ENCODE measurements around the gene LPIN3. TPM values are rescaled to one million over a fixed set of nuclear protein-coding genes. Genes with fewer than 3 reads are reported as not detected.

The LPIN3 gene
- total and polyA plus RNA-seq, 2 experiments from 2014 or later: 6.1 to 9.7 TPM

- H3K36me3 ChIP-seq (ENCODE audit: insufficient read depth): no peaks in the 10 kb centered on the region
- ATAC-seq (peak; percentile 59), DNase-seq (ENCODE audit: low spot score) (peak; percentile 44)
- H2AFZ ChIP-seq: no peak overlapping the region
- H3K4me1 ChIP-seq (ENCODE audit: insufficient read depth): no peaks in the 10 kb centered on the region
- H4K20me1 ChIP-seq (replicated peaks; ENCODE audit: insufficient read depth): no peaks in the 10 kb centered on the region; the same call in 1 of the 2 replicates
- Mint-ChIP-seq H3K9me3 (no peaks in the 10 kb centered on the region; the same call in 2 of the 3 replicates), H3K27me3 (ENCODE audit: insufficient read depth, low read depth, poor library complexity) (peaks cover 4% of the 10 kb centered on the region), H3K36me3 (ENCODE audit: low read depth) (no peaks in the 10 kb centered on the region), H3K27ac (no peak overlapping the region), H3K4me1 (no peaks in the 10 kb centered on the region), H3K4me3 (no peak overlapping the region)
- no peaks in the 10 kb centered on the region for H3K79me2 ChIP-seq (replicated peaks; ENCODE audit: insufficient read depth)
- TF ChIP-seq ZNF331 (CRISPR knock-in tag; IDR thresholded peaks at IDR 0.05; ENCODE audit: low read depth) (no peak), NANOG (IDR thresholded peaks at IDR 0.05; ENCODE audit: borderline replicate concordance) (no peak), REST (IDR thresholded peaks at IDR 0.05; ENCODE audit: unreplicated experiment) (no peak), EZH2phosphoT487 (IDR thresholded peaks at IDR 0.05; ENCODE audit: unreplicated experiment) (no peak)
- TF ChIP-seq, protein P1, sequence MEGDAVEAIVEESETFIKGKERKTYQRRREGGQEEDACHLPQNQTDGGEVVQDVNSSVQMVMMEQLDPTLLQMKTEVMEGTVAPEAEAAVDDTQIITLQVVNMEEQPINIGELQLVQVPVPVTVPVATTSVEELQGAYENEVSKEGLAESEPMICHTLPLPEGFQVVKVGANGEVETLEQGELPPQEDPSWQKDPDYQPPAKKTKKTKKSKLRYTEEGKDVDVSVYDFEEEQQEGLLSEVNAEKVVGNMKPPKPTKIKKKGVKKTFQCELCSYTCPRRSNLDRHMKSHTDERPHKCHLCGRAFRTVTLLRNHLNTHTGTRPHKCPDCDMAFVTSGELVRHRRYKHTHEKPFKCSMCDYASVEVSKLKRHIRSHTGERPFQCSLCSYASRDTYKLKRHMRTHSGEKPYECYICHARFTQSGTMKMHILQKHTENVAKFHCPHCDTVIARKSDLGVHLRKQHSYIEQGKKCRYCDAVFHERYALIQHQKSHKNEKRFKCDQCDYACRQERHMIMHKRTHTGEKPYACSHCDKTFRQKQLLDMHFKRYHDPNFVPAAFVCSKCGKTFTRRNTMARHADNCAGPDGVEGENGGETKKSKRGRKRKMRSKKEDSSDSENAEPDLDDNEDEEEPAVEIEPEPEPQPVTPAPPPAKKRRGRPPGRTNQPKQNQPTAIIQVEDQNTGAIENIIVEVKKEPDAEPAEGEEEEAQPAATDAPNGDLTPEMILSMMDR (conservative IDR thresholded peaks at IDR 0.05; ENCODE audit: low read depth in 2 of 2): peak in 1 of 2 experiments; percentile 29; a peak in 2 of 4 replicates
- no peaks in the 10 kb centered on the region for H3K27me3 ChIP-seq (ENCODE audit: insufficient read depth)
- no peak overlapping the region for H3K27ac ChIP-seq (ENCODE audit: low read depth)
- H3K9me2 ChIP-seq (ENCODE audit: insufficient read depth): no peaks in the 10 kb centered on the region
- H3K4me3 ChIP-seq: no peak overlapping the region
- H3K4me2 ChIP-seq: no peak overlapping the region
- no peaks in the 10 kb centered on the region for H3F3A ChIP-seq (replicated peaks; ENCODE audit: low read depth)
These were observed 12.0 kb downstream of the LPIN3 start for GRCh38 chr20:41352666-41353065.

GRCh38 chr20:41353530-41353929 lies 12.9 kb downstream of the LPIN3 start:
- H3K9me3 Mint-ChIP-seq: no peaks in the 10 kb centered on the region; the same call in 2 of the 3 replicates
- Histone ChIP-seq H3K9me2 (ENCODE audit: insufficient read depth) (no peaks in the 10 kb centered on the region), H3K36me3 (ENCODE audit: insufficient read depth) (no peaks in the 10 kb centered on the region), H3F3A (replicated peaks; ENCODE audit: low read depth) (no peaks in the 10 kb centered on the region), H4K20me1 (replicated peaks; ENCODE audit: insufficient read depth) (no peaks in the 10 kb centered on the region; the same call in 1 of the 2 replicates), H3K27ac (ENCODE audit: low read depth) (no peak overlapping the region), H3K4me1 (ENCODE audit: insufficient read depth) (no peaks in the 10 kb centered on the region), H3K79me2 (replicated peaks; ENCODE audit: insufficient read depth) (no peaks in the 10 kb centered on the region), H2AFZ (no peak overlapping the region), H3K27me3 (ENCODE audit: insufficient read depth) (no peaks in the 10 kb centered on the region), H3K4me2 (no peak overlapping the region), H3K4me3 (no peak overlapping the region)
- H3K27me3 Mint-ChIP-seq (ENCODE audit: insufficient read depth, low read depth, poor library complexity): peaks cover 4% of the 10 kb centered on the region
- H3K36me3 Mint-ChIP-seq (ENCODE audit: low read depth): no peaks in the 10 kb centered on the region
- DNase-seq (ENCODE audit: low spot score) (no peak), ATAC-seq (no peak)
- no peak overlapping the region for H3K27ac Mint-ChIP-seq
- no peak overlapping the region for H3K4me3 Mint-ChIP-seq
- H3K4me1 Mint-ChIP-seq: no peaks in the 10 kb centered on the region
- TF ChIP-seq JUNB (IDR thresholded peaks at IDR 0.05; ENCODE audit: unreplicated experiment) (no peak), POLR2AphosphoS5 (IDR thresholded peaks at IDR 0.05; ENCODE audit: low read depth) (no peak)
